Chondrocyte (in vitro differentiated cells): ENCODE measurements around the gene NDUFS6. TPM values are rescaled to one million over a fixed set of nuclear protein-coding genes. Genes with fewer than 3 reads are reported as not detected.
"Not testable (repeated sequence)": the region's sequence is repeated elsewhere in the genome, so short reads cannot be mapped to it uniquely, and the experiment has no call there.

ENCODE experiments used
- DNase-seq: peaks from one replicate; pipeline ENCODE4 v3.0.0; 2021; ENCODE audit warnings: mixed read lengths, low spot score
- H3K27ac Mint-ChIP-seq: one replicate; pipeline ENCODE4 v1.8.0; 2021; ENCODE audit warnings: mild to moderate bottlenecking, moderate library complexity, mixed read lengths; ENCODE audit not compliant: unreplicated experiment
- H3K27me3 Mint-ChIP-seq: 2 replicates; pipeline ENCODE4 v1.8.0; 2021; ENCODE audit warnings: low read depth, mixed read lengths
- H3K36me3 Mint-ChIP-seq: 2 replicates; pipeline ENCODE4 v1.8.0; 2021; ENCODE audit warnings: low read depth, mixed read lengths
- H3K4me1 Mint-ChIP-seq: 2 replicates; pipeline ENCODE4 v1.8.0; 2021; ENCODE audit warnings: low read depth, mild to moderate bottlenecking, mixed read lengths
- H3K4me3 Mint-ChIP-seq: one replicate; pipeline ENCODE4 v1.8.0; 2021; ENCODE audit warnings: mild to moderate bottlenecking, moderate library complexity, mixed read lengths; ENCODE audit not compliant: unreplicated experiment
- H3K9me3 Mint-ChIP-seq: 2 replicates; pipeline ENCODE4 v1.8.0; 2021; ENCODE audit warnings: low read depth, mixed read lengths
- CTCF ChIP-seq: fragments of 200-600 bp; sonication (generic); IDR thresholded peaks from 2 replicates; pipeline ENCODE4 v1.5.0; 2021; ENCODE audit warnings: antibody characterized with exemption, mild to moderate bottlenecking, moderate library complexity
- total RNA-seq: library from RNA; stranded (reverse); gene quantifications from 3 replicates; pipeline ENCODE4 v1.2.1, GENCODE V29; 2021

Gene NDUFS6
- total RNA-seq, 1 donor from 2014 or later = 25.7 TPM

- peaks cover 2% of the 10 kb centered on the region for H3K36me3 Mint-ChIP-seq
- no peak for DNase-seq
- H3K4me1 Mint-ChIP-seq = peaks cover 42% of the 10 kb centered on the region
- no peak overlapping the region for H3K27ac Mint-ChIP-seq
- no peak overlapping the region for H3K4me3 Mint-ChIP-seq
- peaks cover 3% of the 10 kb centered on the region for H3K9me3 Mint-ChIP-seq
- H3K27me3 Mint-ChIP-seq = no peaks in the 10 kb centered on the region
- TF ChIP-seq CTCF = no peak
Measured at GRCh38 chr5:1796371-1797102, 4.7 kb upstream of the NDUFS6 start.

GRCh38 chr5:1797103-1797800, 4.0 kb upstream of the NDUFS6 start:
- no peak for DNase-seq
- Mint-ChIP-seq H3K4me3 (no peak overlapping the region), H3K9me3 (peaks cover 3% of the 10 kb centered on the region), H3K27me3 (no peaks in the 10 kb centered on the region), H3K27ac (no peak overlapping the region), H3K4me1 (peaks cover 47% of the 10 kb centered on the region), H3K36me3 (peaks cover 2% of the 10 kb centered on the region)
- TF ChIP-seq CTCF = no peak

GRCh38 chr5:1797855-1798254, 3.4 kb upstream of the NDUFS6 start:
- Mint-ChIP-seq H3K9me3 (peaks cover 2% of the 10 kb centered on the region), H3K36me3 (peaks cover 3% of the 10 kb centered on the region), H3K27me3 (no peaks in the 10 kb centered on the region), H3K27ac (no peak overlapping the region), H3K4me3 (no peak overlapping the region), H3K4me1 (peaks cover 49% of the 10 kb centered on the region)
- TF ChIP-seq CTCF = no peak
- no peak for DNase-seq

- not testable (repeated sequence) for H3K36me3 Mint-ChIP-seq
- H3K4me1 Mint-ChIP-seq = peaks cover 44% of the 10 kb centered on the region
Measured at GRCh38 chr5:1798589-1798988, 2.6 kb upstream of the NDUFS6 start.

GRCh38 chr5:1799110-1799601, 2.1 kb upstream of the NDUFS6 start:
- no peak for DNase-seq
- Mint-ChIP-seq H3K4me3 (peak overlapping the region; percentile 99), H3K4me1 (peaks cover 44% of the 10 kb centered on the region), H3K27me3 (no peaks in the 10 kb centered on the region), H3K36me3 (peaks cover 15% of the 10 kb centered on the region), H3K9me3 (no peaks in the 10 kb centered on the region), H3K27ac (peak overlapping the region; percentile 51)
- TF ChIP-seq CTCF = no peak

More at GRCh38 chr5:1798589-1798988, 2.6 kb upstream of the NDUFS6 start:
- Mint-ChIP-seq H3K4me3 (peak overlapping the region; percentile 99), H3K27ac (peak overlapping the region; percentile 51)
- not testable (repeated sequence) for DNase-seq, H3K27me3 Mint-ChIP-seq, H3K9me3 Mint-ChIP-seq
